ENCODE results near the gene NOL9. TPM values are rescaled to one million over a fixed set of nuclear protein-coding genes. Genes with fewer than 3 reads are reported as not detected.

The NOL9 gene
- polyA plus RNA-seq, 1 of the 3 experiments (the other 2 are of a cell fraction): 7.1 TPM

DNA sequence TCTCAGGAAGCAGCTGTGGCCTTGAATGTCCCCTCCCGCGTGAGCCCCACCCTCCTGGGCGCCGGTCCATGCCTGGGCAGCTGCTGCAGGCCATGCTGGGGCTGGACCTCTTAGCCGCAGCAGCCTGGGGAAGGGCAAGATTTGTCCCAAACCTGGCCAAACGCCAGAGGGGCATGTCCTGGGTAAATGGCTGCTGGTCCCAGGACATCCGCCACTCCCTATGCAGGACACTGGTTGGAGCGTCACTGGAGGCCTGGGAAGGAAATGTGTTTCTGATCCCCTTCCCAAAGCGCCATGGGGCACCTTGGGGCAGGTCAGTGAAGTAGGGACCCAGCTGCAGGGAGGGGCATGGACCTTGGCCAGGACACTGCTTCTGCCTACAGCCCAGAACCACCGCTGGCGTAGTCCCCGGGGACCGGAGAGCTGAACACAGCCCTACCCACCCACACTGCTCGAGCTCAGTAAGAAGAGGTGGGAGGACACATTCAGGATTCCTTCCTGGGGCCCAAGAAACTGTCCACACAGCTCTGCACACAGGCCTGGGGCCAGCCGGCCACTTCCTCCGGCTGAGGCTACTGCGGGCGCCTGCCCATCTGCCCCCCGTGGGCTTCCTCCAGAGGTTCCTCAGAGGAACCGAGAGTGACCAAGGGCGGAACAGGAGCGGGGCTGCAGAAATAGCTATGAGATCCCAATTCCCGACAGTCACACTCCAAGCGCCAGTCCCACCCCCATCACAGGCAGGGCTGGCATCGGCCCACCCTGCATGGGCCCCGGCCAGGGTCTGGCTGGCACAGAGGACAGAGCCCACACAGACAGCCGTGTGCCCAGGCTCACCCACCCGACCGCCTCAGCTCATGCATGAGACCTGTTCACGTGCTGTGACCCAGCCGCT, 52.1 kb downstream of the NOL9 start (continued):
- TF ChIP-seq, protein P1, sequence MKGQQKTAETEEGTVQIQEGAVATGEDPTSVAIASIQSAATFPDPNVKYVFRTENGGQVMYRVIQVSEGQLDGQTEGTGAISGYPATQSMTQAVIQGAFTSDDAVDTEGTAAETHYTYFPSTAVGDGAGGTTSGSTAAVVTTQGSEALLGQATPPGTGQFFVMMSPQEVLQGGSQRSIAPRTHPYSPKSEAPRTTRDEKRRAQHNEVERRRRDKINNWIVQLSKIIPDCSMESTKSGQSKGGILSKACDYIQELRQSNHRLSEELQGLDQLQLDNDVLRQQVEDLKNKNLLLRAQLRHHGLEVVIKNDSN (IDR thresholded peaks at IDR 0.05; ENCODE audit: borderline replicate concordance, low read depth): no peak
- TF ChIP-seq GABPA (IDR thresholded peaks at IDR 0.05; ENCODE audit: low read depth): no peak
- no peak for TF ChIP-seq TCF12 (IDR thresholded peaks at IDR 0.05)
- TF ChIP-seq FOXM1 (IDR thresholded peaks at IDR 0.05; ENCODE audit: low read depth): no peak
- peak; percentile 11; the same call in 1 of the 2 replicates for TF ChIP-seq SMC3 (IDR thresholded peaks at IDR 0.05; ENCODE audit: low read depth, low read length)
- no peak for TF ChIP-seq GATA2 (CRISPR knock-in tag; IDR thresholded peaks at IDR 0.05)
- no peak for TF ChIP-seq RCOR1 (IDR thresholded peaks at IDR 0.05; ENCODE audit: low read length)
- TF ChIP-seq ELF1 (IDR thresholded peaks at IDR 0.05): no peak
- no peak for TF ChIP-seq NFIC (IDR thresholded peaks at IDR 0.05; ENCODE audit: borderline replicate concordance)
- no peak for TF ChIP-seq FOSL2 (IDR thresholded peaks at IDR 0.05; ENCODE audit: borderline replicate concordance, low read depth)
- 0 out of 4 replicates have a peak, but pooled peaks of 1 of the 2 experiments have one; percentile 23 for TF ChIP-seq EP300 (IDR thresholded peaks at IDR 0.05; ENCODE audit: borderline replicate concordance in 1 of 2, low read depth in 1 of 2, low read length in 1 of 2)
- TF ChIP-seq EZH2phosphoT487 (IDR thresholded peaks at IDR 0.05; ENCODE audit: borderline replicate concordance, low read depth): no peak
- TF ChIP-seq TEAD4 (IDR thresholded peaks at IDR 0.05; ENCODE audit: borderline replicate concordance, insufficient read depth): no peak

DNA sequence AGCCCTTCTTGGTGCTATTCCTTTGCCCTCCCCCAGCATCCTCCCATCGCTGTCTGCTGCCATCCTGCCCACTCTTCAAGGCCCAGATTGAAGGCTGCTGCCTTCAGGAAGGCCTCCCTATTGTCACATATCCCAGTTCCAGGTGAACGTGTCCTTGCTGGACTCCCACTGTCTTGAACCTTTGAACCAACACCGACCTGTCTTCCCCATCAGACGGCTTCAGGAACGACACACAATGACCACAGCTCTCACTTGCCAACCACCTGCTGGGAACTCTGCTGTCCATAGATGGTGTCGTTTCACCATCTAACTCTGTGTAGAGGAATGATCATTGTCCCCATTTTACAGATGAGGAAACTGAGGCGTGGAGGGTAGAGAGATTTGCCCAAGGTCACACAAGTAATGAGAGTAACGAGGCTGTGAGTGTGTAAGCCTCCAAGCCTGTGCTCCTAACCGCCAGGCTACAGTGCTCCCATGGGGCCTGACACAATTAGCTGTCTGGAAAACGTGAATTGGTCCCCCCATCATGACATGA, 53.0 kb downstream of the NOL9 start:
- Histone ChIP-seq H3K9ac (no peak overlapping the region), H3K36me3 (replicated peaks in 1 of 2; ENCODE audit: control insufficient read depth in 1 of 2, insufficient read depth in 2 of 2, low read length in 1 of 2) (no peaks in the 10 kb centered on the region), H3K27ac (ENCODE audit: low read depth in 2 of 2, low read length in 1 of 2) (peak overlapping the region in 1 of 2 experiments; percentile 65; a peak in 1 of 4 replicates), H3K4me1 (ENCODE audit: control insufficient read depth in 1 of 2, insufficient read depth in 2 of 2, low read depth in 1 of 2, low read length in 1 of 2) (peaks cover 0 to 76% of the 10 kb centered on the region in 2 experiments; a peak in 1 of 4 replicates), H4K20me1 (ENCODE audit: insufficient read depth) (no peaks in the 10 kb centered on the region), H3K4me2 (no peak overlapping the region), H3K27me3 (ENCODE audit: insufficient read depth) (no peaks in the 10 kb centered on the region), H2AFZ (ENCODE audit: low read depth) (no peak overlapping the region), H3K9me2 (no peaks in the 10 kb centered on the region), H3K79me2 (ENCODE audit: insufficient read depth) (peaks cover under 1% of the 10 kb centered on the region; the same call in 1 of the 2 replicates), H3K4me3 (ENCODE audit: low read depth in 2 of 2, low read length in 1 of 2) (no peak overlapping the region), H3F3A (replicated peaks; ENCODE audit: insufficient read depth) (no peaks in the 10 kb centered on the region), H3K9me3 (no peaks in the 10 kb centered on the region)
- 85% methylated on average over 8 of the region's 10 CpGs for WGBS (ENCODE audit: low lambda C conversion rate)
- CTCF ChIA-PET: interaction anchor here (0.6 to 17.4 kb wide), 10 partner anchors 12 to 263 kb away, joined by 3 to 211 read pairs (median 4); partner anchors contain the start of genes NOL9, PLEKHG5 and TAS1R1
- POLR2A ChIA-PET: no interaction called here
- TF ChIP-seq, protein P1 (IDR thresholded peaks at IDR 0.05; ENCODE audit: borderline replicate concordance, low read depth): no peak
- TF ChIP-seq RAD21 (IDR thresholded peaks at IDR 0.05; ENCODE audit: low read length): peak; percentile 47
- peak; percentile 29 for DNase-seq
